Measurements from ENCODE around the gene PDK4.
"Not testable (repeated sequence)": the region's sequence is repeated elsewhere in the genome, so short reads cannot be mapped to it uniquely, and the experiment has no call there.

The PDK4 gene

GRCh38 chr7:95558864-95559263, 37.5 kb downstream of the PDK4 start:
- no peak for DNase-seq

GRCh38 chr7:95556777-95557176, 39.5 kb downstream of the PDK4 start:
- DNase-seq: no peak

GRCh38 chr7:95553939-95554338, 42.4 kb downstream of the PDK4 start:
- DNase-seq: no peak

GRCh38 chr7:95552010-95552926, 44.0 kb downstream of the PDK4 start:
- not testable (repeated sequence) for DNase-seq

- DNase-seq: no peak
Observed at GRCh38 chr7:95550546-95550945, 45.8 kb downstream of the PDK4 start.

GRCh38 chr7:95549818-95550529, 46.3 kb downstream of the PDK4 start:
- DNase-seq: no peak

GRCh38 chr7:95547361-95548348, 48.7 kb downstream of the PDK4 start:
- no peak for DNase-seq

- DNase-seq: no peak
Observed at GRCh38 chr7:95546647-95547046, 49.7 kb downstream of the PDK4 start.

- no peak for DNase-seq
Observed at GRCh38 chr7:95545673-95546072, 50.6 kb downstream of the PDK4 start.

- no peak for DNase-seq
Observed at GRCh38 chr7:95545007-95545615, 51.2 kb downstream of the PDK4 start.

- no peak for DNase-seq
Observed at GRCh38 chr7:95544171-95544570, 52.1 kb downstream of the PDK4 start.

GRCh38 chr7:95543312-95543711, 53.0 kb downstream of the PDK4 start:
- no peak for DNase-seq

- no peak for DNase-seq
Observed at GRCh38 chr7:95540366-95540765, 56.0 kb downstream of the PDK4 start.

- DNase-seq: no peak
Observed at GRCh38 chr7:95539426-95539825, 56.9 kb downstream of the PDK4 start.

GRCh38 chr7:95537468-95537867, 58.8 kb downstream of the PDK4 start:
- DNase-seq: no peak

- DNase-seq: no peak
Observed at GRCh38 chr7:95536656-95537311, 59.5 kb downstream of the PDK4 start.

GRCh38 chr7:95535662-95536061, 60.7 kb downstream of the PDK4 start:
- no peak for DNase-seq

GRCh38 chr7:95534796-95535195, 61.5 kb downstream of the PDK4 start:
- DNase-seq: no peak
